IMR-90 (cell line): ENCODE results near the gene KCNMA1. TPM values are rescaled to one million over a fixed set of nuclear protein-coding genes. Genes with fewer than 3 reads are reported as not detected.

Source experiments
- ATAC-seq: fragments of 200-7000 bp; cut with Tn5 transposase; 2 replicates; pipeline ENCODE4 v1.9.1; 2020; ENCODE audit warnings: low read depth, mild to moderate bottlenecking, moderate library complexity
- BruUV-seq: library from RNA; stranded (reverse); fragments of 400-500 nt; replicated peaks from 2 replicates; lab custom pipeline; 2021; lab: Mats Ljungman, UMichigan
- CTCF ChIA-PET: fragments of 300-600 bp; formaldehyde crosslinking; extraction: SDS; loops from one replicate; lab custom pipeline; 2021; ENCODE audit warnings: antibody characterized with exemption; lab: Yijun Ruan, JAX
- POLR2A ChIA-PET: fragments of 300-600 bp; sonication (Branson Sonifier 250); formaldehyde crosslinking; loops from one replicate; lab custom pipeline; 2022; ENCODE audit warnings: antibody characterized with exemption; ENCODE audit not compliant: unreplicated experiment; lab: Charles Lee
- DNase-seq: peaks from one replicate; pipeline ENCODE4 v3.0.0; 2013
- H2AFZ ChIP-seq: replicated peaks from 2 replicates; pipeline ENCODE3; 2013; ENCODE audit warnings: low read length, mild to moderate bottlenecking; ENCODE audit not compliant: poor library complexity
- H2AK5ac ChIP-seq: 2 replicates; pipeline ENCODE4 v1.6.1; 2013; ENCODE audit warnings: low read depth, low read length, inconsistent platforms
- H2AK9ac ChIP-seq: replicated peaks from 2 replicates; pipeline ENCODE3; 2013; ENCODE audit warnings: mild to moderate bottlenecking, low read depth, low read length, moderate library complexity; ENCODE audit not compliant: poor library complexity
- H2BK120ac ChIP-seq: 2 replicates; pipeline ENCODE4 v1.6.1; 2013; ENCODE audit warnings: low read depth, low read length, inconsistent platforms
- H2BK15ac ChIP-seq: 3 replicates; pipeline ENCODE4 v1.6.1; 2013; ENCODE audit warnings: low read depth, low read length, inconsistent platforms
- H2BK20ac ChIP-seq: 2 replicates; pipeline ENCODE4 v1.6.1; 2013; ENCODE audit warnings: low read depth, mild to moderate bottlenecking, inconsistent platforms, low read length, moderate library complexity
- H2BK5ac ChIP-seq: 2 replicates; pipeline ENCODE4 v1.6.1; 2013; ENCODE audit warnings: mild to moderate bottlenecking, low read depth, low read length, inconsistent platforms; ENCODE audit not compliant: poor library complexity, severe bottlenecking
- H3K14ac ChIP-seq: replicated peaks from 2 replicates; pipeline ENCODE4 v1.6.1; 2013; ENCODE audit warnings: low read depth, low read length, inconsistent platforms
- H3K18ac ChIP-seq: 2 replicates; pipeline ENCODE4 v1.6.1; 2013; ENCODE audit warnings: low read depth, low read length, control low read depth
- H3K23ac ChIP-seq: 2 replicates; pipeline ENCODE4 v1.6.1; 2013; ENCODE audit warnings: low read depth, low read length, inconsistent platforms
- H3K27ac ChIP-seq: 2 replicates; pipeline ENCODE4 v1.5.1; 2013; ENCODE audit warnings: mild to moderate bottlenecking, control low read depth, low read length; ENCODE audit not compliant: insufficient read depth
- H3K27me3 ChIP-seq: 2 replicates; pipeline ENCODE4 v1.6.1; 2013; ENCODE audit warnings: low read length; ENCODE audit not compliant: control insufficient read depth, insufficient read depth
- H3K36me3 ChIP-seq: 2 replicates; pipeline ENCODE4 v1.6.1; 2013; ENCODE audit warnings: low read length, mixed read lengths; ENCODE audit not compliant: control insufficient read depth, insufficient read depth
- H3K4ac ChIP-seq: 2 replicates; pipeline ENCODE4 v1.6.1; 2013; ENCODE audit warnings: low read depth, low read length, inconsistent platforms
- H3K4me1 ChIP-seq: 2 replicates; pipeline ENCODE4 v1.6.1; 2013; ENCODE audit warnings: low read length, mixed read lengths; ENCODE audit not compliant: control insufficient read depth, insufficient read depth
- H3K4me2 ChIP-seq: 2 replicates; pipeline ENCODE4 v1.6.1; 2013; ENCODE audit warnings: low read depth, mild to moderate bottlenecking, control low read depth, low read length, moderate library complexity
- H3K4me3 ChIP-seq: 2 replicates; pipeline ENCODE4 v1.5.1; 2013; ENCODE audit warnings: low read depth, mild to moderate bottlenecking, control low read depth, low read length, moderate library complexity; ENCODE audit not compliant: insufficient read depth
- H3K56ac ChIP-seq: 2 replicates; pipeline ENCODE4 v1.6.1; 2013; ENCODE audit warnings: low read length, inconsistent platforms; ENCODE audit not compliant: insufficient read depth; ENCODE audit errors: extremely low read depth
- H3K79me1 ChIP-seq, 2 experiments: 2 replicates each; pipeline ENCODE4 v1.6.1; 2013; ENCODE audit warnings: low read length in 2 of 2, inconsistent platforms in 1 of 2, low read depth in 1 of 2
- H3K9ac ChIP-seq: 2 replicates; pipeline ENCODE4 v1.6.1; 2013; ENCODE audit warnings: low read depth, low read length, control low read depth
- H3K9me1 ChIP-seq: 2 replicates; pipeline ENCODE4 v1.6.1; 2013; ENCODE audit warnings: low read length, inconsistent platforms; ENCODE audit not compliant: insufficient read depth
- H3K9me3 ChIP-seq: 2 replicates; pipeline ENCODE4 v1.6.1; 2013; ENCODE audit warnings: low read length; ENCODE audit not compliant: control insufficient read depth, insufficient read depth
- H4K20me1 ChIP-seq: 2 replicates; pipeline ENCODE4 v1.6.1; 2013; ENCODE audit warnings: low read length, inconsistent platforms; ENCODE audit not compliant: insufficient read depth
- H4K5ac ChIP-seq: 2 replicates; pipeline ENCODE4 v1.6.1; 2013; ENCODE audit warnings: mild to moderate bottlenecking, low read depth, low read length, control low read depth
- H4K8ac ChIP-seq, 2 experiments: 2 replicates each; pipeline ENCODE4 v1.6.1; 2013; ENCODE audit warnings: low read depth in 2 of 2, low read length in 2 of 2, control low read depth in 1 of 2, inconsistent platforms in 1 of 2
- H4K91ac ChIP-seq: 2 replicates; pipeline ENCODE4 v1.6.1; 2013; ENCODE audit warnings: low read depth, low read length, inconsistent platforms; ENCODE audit not compliant: insufficient read depth
- BHLHE40 ChIP-seq: fragments of 150-350 bp; IDR thresholded peaks from 2 replicates; pipeline ENCODE4 v1.6.1; 2016; ENCODE audit warnings: mild to moderate bottlenecking, low read depth, low read length
- MAFK ChIP-seq: IDR thresholded peaks from 2 replicates; pipeline ENCODE4 v1.6.1; 2012; ENCODE audit warnings: low read depth, low read length, improper control_type of control experiment
- MAZ ChIP-seq: IDR thresholded peaks from 2 replicates; pipeline ENCODE4 v1.6.1; 2012; ENCODE audit warnings: low read depth, mild to moderate bottlenecking, low read length, improper control_type of control experiment, moderate library complexity, borderline replicate concordance
- MXI1 ChIP-seq: IDR thresholded peaks from 2 replicates; pipeline ENCODE4 v1.6.1; 2012; ENCODE audit warnings: low read depth, mild to moderate bottlenecking, low read length, moderate library complexity, borderline replicate concordance
- NFE2L2 ChIP-seq: fragments of 150-350 bp; IDR thresholded peaks from 2 replicates; pipeline ENCODE4 v1.6.1; 2016; ENCODE audit warnings: low read depth, mild to moderate bottlenecking, low read length
- RCOR1 ChIP-seq: IDR thresholded peaks from 2 replicates; pipeline ENCODE4 v1.6.1; 2012; ENCODE audit warnings: mild to moderate bottlenecking, low read length, improper control_type of control experiment; ENCODE audit not compliant: insufficient replicate concordance
- WGBS, 2 experiments: methylation state at CpG; one replicate each; pipeline versions ENCODE4 v1.1.5 to v1.1.7; 2013; ENCODE audit warnings: missing lambda C conversion rate in 2 of 2; ENCODE audit not compliant: insufficient read length in 1 of 2; ENCODE audit errors: extremely low coverage in 2 of 2; 5-methylcytosine and 5-hydroxymethylcytosine counted together
- dilution Hi-C: fragments of 300-500 bp; cut with HindIII; formaldehyde crosslinking; loops from one replicate; pipeline ENCODE4 v1.14.3; 2018; ENCODE audit warnings: low sequenced_read_pairs; ENCODE audit not compliant: unreplicated experiment
- in situ Hi-C: fragments of 300-500 bp; cut with MboI; formaldehyde crosslinking; loops from 3 replicates; pipeline ENCODE4 v1.14.3; 2019; ENCODE audit warnings: low sequenced_read_pairs, inconsistent platforms, mixed read lengths
- intact Hi-C: fragments of 100-400 bp; cut with micrococcal nuclease; formaldehyde crosslinking; loops from 2 replicates; pipeline ENCODE4 v1.10.0; 2022
- polyA plus RNA-seq, 3 experiments: library from polyadenylated mRNA; depleted of rRNA; stranded (reverse); fragments of >200 nt; gene quantifications; 2 replicates each; pipeline ENCODE4 v1.2.3, GENCODE V29; 2012; ENCODE audit warnings: low replicate concordance in 1 of 3
- total RNA-seq: library from RNA; depleted of rRNA; stranded (reverse); fragments of >200 nt; gene quantifications from 2 replicates; pipeline ENCODE4 v1.2.3, GENCODE V29; 2012

The KCNMA1 gene
- total and polyA plus RNA-seq, 2 of the 4 experiments (the other 2 are of a cell fraction) = 25.6 to 29.6 TPM

DNA sequence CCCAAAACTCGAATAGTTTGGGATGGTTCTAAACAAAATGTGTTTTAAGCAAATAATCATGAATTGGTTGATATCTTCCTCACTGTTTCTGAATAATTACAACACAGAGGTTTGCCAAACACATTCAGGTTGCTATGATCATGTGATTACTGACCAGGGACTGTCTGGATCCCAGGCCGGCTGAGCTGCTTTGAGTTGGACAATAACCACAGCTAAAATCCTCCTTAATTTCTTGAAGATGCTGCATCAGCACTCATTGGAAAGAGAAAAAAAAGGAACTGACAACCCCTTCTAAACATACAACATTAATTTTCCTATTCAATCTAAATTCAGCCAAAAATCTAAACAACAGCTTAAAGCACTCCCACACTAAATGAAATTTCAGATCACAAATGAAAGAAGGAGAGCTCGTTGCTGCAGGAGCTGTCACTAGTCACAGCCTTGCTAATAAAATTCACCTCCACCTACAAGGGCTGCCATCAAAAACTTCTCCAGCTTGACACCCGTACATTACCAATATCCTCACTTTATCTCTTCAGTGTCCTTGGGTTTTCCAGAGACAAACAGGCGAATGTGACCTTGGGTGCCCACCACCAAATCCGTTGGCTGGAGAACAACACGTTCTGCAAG is 560.2 kb downstream of the KCNMA1 start:
- no peak overlapping the region for H3K27ac ChIP-seq
- H3K9me3 ChIP-seq = no peaks in the 10 kb centered on the region
- no peak overlapping the region for H2BK15ac ChIP-seq
- no peak overlapping the region for H2AFZ ChIP-seq
- no peak overlapping the region for H3K4me3 ChIP-seq
- ATAC-seq (peak; percentile 17; the same call in 1 of the 2 replicates), DNase-seq (no peak)
- no peak overlapping the region for H2BK5ac ChIP-seq
- no peaks in the 10 kb centered on the region for H3K79me1 ChIP-seq
- H3K4me2 ChIP-seq = no peak overlapping the region
- 46% methylated on average over 2 of the region's 7 CpGs; no CpG with 5 or more reads in 1 of the 2 experiments for WGBS, 2 experiments
- dilution Hi-C loops (no loop called here), intact Hi-C loops (no loop called here), in situ Hi-C loops (no loop called here)
- CTCF ChIA-PET = no interaction called here
- no peak overlapping the region for H3K4ac ChIP-seq
- no peak overlapping the region for H4K91ac ChIP-seq
- no peak overlapping the region for H3K23ac ChIP-seq
- TF ChIP-seq BHLHE40 (no peak), NFE2L2 (no peak), MXI1 (no peak), MAFK (0 out of 2 replicates have a peak, but pooled peaks have one; percentile 13), MAZ (no peak), RCOR1 (no peak)
- no peak overlapping the region for H3K18ac ChIP-seq
- POLR2A ChIA-PET = no interaction called here
- no peak overlapping the region for H3K56ac ChIP-seq
- H3K4me1 ChIP-seq = no peaks in the 10 kb centered on the region
- no peak overlapping the region for H2AK9ac ChIP-seq
- H2BK20ac ChIP-seq = no peak overlapping the region
- H3K9me1 ChIP-seq = peaks cover 4% of the 10 kb centered on the region; the same call in 1 of the 2 replicates
- no peak overlapping the region for H2AK5ac ChIP-seq
- H3K36me3 ChIP-seq = no peaks in the 10 kb centered on the region
- no peaks in the 10 kb centered on the region for H3K27me3 ChIP-seq
- H4K20me1 ChIP-seq = no peaks in the 10 kb centered on the region
- H3K14ac ChIP-seq = no peak overlapping the region
- no peak overlapping the region for H3K9ac ChIP-seq
- H4K8ac ChIP-seq = no peak overlapping the region
- H4K5ac ChIP-seq = no peak overlapping the region
- no peak overlapping the region for H2BK120ac ChIP-seq
- BruUV-seq = no TSS peak
